GM23248 (cell line): ENCODE results near the gene SPEN.

ENCODE experiments used
- EZH2 ChIP-seq: fragments of 200-600 bp; sonication (generic); IDR thresholded peaks from 2 replicates; pipeline ENCODE4 v1.6.1; 2018; ENCODE audit warnings: antibody characterized with exemption, mild to moderate bottlenecking; ENCODE audit not compliant: insufficient read depth, poor library complexity, severe bottlenecking
- EZH2phosphoT487 ChIP-seq: fragments of 200-600 bp; sonication (generic); IDR thresholded peaks from 2 replicates; pipeline ENCODE4 v1.6.1; 2018; ENCODE audit warnings: antibody characterized with exemption, moderate library complexity, mild to moderate bottlenecking, low read depth; ENCODE audit not compliant: insufficient read depth

GRCh38 chr1:15911927-15912326 is 64.4 kb downstream of the SPEN start:
- TF ChIP-seq EZH2 (no peak), EZH2phosphoT487 (no peak)
